Thyroid gland (tissue), 4 donors: ENCODE results near the gene SPTB.

Source experiments
- CTCF ChIP-seq, 6 experiments: fragments of 200-600 bp in 3 of 6; fragments of 450-650 bp in 3 of 6; sonication (generic) in 3 of 6; IDR thresholded peaks; one replicate each; pipeline ENCODE4 v1.5.1; 2016 to 2019; ENCODE audit warnings: antibody characterized with exemption in 6 of 6, mild to moderate bottlenecking in 2 of 6, inconsistent platforms in 1 of 6, moderate library complexity in 1 of 6
- POLR2A ChIP-seq, 2 donors: fragments of 450-650 bp; IDR thresholded peaks; one replicate each; pipeline ENCODE4 v1.6.1; 2017; ENCODE audit warnings: antibody characterized with exemption in 2 of 2, mild to moderate bottlenecking in 2 of 2, moderate library complexity in 1 of 2

- no peak for TF ChIP-seq CTCF (IDR thresholded peaks at IDR 0.05)
- TF ChIP-seq POLR2A (IDR thresholded peaks at IDR 0.05) = no peak
These were observed 146.4 kb downstream of the SPTB start for GRCh38 chr14:64733321-64733720.
